Measurements from ENCODE around the gene C1orf198.
"Not testable (repeated sequence)": the region's sequence is repeated elsewhere in the genome, so short reads cannot be mapped to it uniquely, and the experiment has no call there.

Gene C1orf198

DNA sequence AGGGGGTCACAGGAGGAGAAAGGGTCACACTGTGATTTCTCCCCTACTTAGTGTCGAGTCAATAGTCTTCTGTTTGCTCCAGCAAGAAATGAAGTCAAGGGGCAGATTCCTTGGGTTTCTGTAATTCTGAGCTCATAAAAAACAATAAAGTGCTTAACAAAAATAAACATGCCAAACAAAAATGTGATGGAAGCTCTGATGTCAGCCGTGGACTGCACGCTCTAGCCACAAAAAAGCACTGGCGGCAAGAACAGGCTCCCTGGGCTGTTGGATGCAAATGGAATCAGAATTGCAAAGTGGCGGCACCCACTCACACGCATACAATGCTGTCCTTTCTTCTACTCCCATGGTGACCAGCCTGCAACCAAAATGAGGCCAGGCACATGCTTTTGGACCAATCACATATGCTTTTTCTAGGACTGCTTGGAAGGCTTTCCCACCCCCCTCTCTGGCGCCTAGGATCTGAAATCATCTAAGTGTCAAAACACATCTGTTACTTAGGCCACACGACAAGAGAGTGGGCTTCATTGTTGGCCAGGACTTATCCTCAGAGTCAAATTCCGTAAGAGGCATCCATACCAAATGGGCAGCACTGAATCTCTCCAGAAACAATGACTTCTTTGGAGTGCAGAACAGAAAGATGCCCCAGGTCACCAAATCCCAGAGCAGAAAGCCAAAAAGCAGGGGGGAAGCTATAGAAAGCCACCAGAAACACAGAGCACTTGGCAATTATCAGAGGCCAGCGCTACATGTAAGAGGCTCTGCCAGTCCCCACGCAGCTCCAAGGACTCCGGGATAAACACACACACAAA lies 9.2 kb downstream of the C1orf198 start:
- DNase-seq: peak; percentile 95

GRCh38 chr1:230858236-230858820 lies 10.0 kb downstream of the C1orf198 start:
- DNase-seq: no peak

- no peak for DNase-seq
Measured at GRCh38 chr1:230857822-230858221, 10.5 kb downstream of the C1orf198 start.

DNA sequence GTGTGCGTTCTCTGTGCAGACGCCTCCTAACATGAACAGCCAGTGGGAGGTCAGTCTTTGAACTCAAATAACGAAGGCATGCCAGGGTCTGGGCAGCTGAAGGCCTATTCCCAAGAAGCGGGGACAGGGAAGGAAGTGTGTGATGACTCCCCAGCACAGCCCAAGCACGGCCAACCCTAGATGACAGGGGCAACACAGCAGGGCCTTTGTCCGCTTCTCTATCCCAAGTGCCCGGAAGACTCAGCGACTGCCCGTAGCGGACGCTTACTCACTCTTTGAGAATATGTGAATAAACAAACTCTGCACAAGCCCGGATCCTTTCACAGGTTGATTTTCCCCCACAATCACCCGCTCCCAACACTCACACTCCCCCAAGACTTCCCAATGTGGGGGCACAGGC lies 11.2 kb downstream of the C1orf198 start:
- no peak for DNase-seq

- no peak for DNase-seq
Measured at GRCh38 chr1:230855886-230856285, 12.4 kb downstream of the C1orf198 start.

- no peak for DNase-seq
Measured at GRCh38 chr1:230854423-230854822, 13.9 kb downstream of the C1orf198 start.

- DNase-seq: no peak
Measured at GRCh38 chr1:230853731-230854130, 14.6 kb downstream of the C1orf198 start.

GRCh38 chr1:230852959-230853358 lies 15.4 kb downstream of the C1orf198 start:
- DNase-seq: no peak

GRCh38 chr1:230851291-230851691 lies 17.0 kb downstream of the C1orf198 start:
- DNase-seq: peak; percentile 99

- no peak for DNase-seq
Measured at GRCh38 chr1:230850547-230850946, 17.8 kb downstream of the C1orf198 start.

DNA sequence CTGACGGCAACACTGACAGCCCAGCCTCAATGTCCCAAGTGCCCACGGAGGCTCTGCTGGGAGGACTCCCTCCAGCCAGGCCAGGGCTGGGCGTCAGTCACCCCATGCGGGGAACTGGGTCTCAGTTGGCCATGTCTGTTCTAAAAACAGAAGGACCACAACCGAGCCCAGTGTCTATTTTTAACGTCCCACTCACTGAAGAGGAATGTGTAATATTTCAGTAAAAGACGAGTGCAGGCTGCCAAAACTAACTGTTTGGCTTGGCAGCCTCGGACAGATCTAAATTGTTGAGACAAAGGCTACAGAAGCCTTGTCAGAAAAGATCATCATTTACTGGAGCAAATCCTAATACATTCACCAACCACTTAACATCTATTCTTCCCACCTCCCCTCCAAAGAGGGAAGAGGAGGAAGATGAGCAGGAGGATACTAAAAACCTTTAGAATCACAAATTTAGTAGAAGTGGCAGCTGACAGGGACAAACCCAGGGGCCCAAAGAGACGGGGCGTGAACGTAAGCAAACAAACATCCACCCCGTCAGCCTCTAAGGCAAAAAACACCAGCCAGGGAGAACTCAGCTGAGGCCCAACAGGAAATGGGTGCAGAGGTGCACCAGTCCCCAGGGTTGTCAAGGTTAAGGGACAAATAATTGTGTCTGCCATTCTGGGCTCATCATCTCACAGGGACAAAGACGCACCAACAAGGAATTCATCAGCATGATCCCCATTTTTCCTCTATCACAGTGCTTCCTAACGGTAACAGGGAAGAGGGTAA lies 18.7 kb downstream of the C1orf198 start:
- peak; percentile 67 for DNase-seq

DNA sequence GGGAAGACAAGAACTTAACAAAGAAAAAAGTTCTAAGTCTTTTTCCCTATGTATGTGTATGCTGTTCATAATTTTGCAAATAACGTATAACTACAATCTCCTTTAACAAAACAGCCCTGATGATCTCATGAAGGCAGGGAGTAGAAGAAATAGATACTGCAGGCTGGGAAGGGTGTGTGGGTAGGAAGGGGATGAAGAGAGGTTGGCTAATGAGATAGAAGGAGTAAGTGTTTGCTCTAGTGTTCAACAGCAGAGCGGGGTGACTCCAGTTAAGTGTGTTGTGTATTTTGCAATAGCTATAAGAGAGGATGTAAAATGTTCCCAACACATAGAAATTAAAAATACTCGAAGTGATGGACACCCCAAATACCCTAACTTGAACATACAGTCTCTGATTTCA lies 20.1 kb downstream of the C1orf198 start:
- DNase-seq: no peak

DNA sequence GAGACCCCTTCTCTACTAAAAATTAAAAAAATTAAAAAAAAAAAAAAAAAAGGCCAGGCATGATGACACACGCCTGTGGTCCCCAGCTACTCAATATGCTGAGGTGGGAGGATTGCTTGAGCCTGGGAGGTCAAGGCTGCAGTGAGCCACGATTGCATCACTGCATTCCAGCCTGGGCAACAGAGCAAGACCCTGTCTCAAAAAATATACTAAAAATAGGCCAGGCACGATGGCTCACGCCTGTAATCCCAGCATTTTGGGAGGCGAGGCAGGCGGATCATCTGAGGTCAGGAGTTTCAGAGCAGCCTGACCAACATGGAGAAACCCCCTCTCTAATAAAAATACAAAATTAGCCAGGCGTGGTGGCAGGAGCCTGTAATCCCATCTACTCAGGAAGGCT lies 23.1 kb downstream of the C1orf198 start:
- DNase-seq: not testable (repeated sequence)

DNA sequence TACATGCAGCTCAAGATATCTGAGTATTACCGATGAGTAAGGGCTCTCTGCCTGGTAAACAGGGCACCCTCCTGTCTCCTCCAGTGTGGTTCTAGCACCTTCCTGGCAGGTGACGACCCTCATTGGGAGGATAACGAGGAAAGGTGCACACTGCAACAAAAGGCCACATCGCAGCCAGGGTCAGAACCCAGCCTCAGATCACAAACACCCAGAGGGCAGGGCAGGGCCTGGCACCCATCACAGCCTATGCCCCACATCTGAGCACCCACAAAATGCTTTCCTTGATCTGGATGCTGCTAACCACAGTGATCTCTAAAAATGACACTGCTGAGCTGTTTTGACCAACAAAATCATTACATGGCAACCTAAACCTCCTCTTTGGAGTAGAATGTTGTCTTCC lies 23.8 kb downstream of the C1orf198 start:
- no peak for DNase-seq

GRCh38 chr1:230843503-230844309 lies 24.6 kb downstream of the C1orf198 start:
- DNase-seq: no peak

DNA sequence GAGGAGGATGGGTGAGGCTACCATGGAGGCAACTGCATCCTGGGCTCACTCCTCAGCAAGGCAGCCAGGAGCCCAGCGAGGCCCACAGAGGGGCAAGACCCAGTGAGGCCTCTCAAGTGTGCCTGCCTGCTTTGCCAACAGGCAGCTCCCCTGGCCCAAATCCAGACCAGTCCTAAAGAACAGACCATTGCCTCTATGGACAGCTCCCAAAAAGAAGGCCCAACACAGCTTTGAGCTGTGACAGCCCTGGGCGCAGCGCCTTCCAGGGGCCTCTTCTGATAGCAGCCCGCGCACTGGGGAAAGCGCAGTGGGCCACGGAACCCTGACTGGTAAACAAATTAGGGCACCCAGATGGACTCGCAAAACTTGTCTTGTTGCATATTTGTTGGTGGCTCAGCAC lies 25.5 kb downstream of the C1orf198 start:
- no peak for DNase-seq

DNA sequence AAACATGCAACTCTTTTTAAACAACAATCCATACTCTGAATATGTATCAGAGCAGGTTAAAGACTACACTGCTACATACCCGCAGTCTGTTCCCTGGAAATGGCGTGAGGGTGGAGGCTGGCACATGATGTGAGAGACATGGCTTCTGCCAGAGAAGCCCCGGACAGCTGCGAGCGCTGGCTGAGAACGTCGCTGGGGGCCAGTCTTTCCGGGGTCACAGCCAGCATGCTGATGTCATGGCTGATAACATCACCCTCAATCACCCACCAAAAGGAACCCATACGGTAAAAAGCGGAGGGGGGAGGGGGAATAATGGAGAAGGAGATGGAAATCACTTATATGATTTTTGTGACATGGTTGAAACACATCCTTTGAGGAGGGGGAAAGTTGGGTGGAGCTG lies 29.1 kb downstream of the C1orf198 start:
- DNase-seq: no peak

DNA sequence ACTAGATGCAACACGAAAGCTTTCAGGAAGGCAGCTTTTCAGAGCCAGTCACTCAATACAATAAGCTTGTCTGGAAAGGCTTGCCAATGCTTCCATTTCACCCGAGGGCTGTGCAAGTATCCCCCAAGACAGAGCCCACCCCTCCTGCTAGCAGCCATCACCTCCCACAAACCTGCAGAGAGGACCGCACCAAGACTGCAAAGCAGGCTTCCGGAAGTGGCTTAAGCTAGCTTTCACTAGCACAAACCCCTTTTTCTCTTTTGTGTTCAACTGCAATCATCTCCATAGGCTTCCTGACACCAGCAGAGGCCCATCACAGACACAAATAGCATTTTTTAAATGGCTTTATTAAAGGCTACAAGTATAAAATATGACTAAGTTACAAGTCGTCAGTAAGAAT lies 31.5 kb downstream of the C1orf198 start:
- peak; percentile 29 for DNase-seq

DNA sequence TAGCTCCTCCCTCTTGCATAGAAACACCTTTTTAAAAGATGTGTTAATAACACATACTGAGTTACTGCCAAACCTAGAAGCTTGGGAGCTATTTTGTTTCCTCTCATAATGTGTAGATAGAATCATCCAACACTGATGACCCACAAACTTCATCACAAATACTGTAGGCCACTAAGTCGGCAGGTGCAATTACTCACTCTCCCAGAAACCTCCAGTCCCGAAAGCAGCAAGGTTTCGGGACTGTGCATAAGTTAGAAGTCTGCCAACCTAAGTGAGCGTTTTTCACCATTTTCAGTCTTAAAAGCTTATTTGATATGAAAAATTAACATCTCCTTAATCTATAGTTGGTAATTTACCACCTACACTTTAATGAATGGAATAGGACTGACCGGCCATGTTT lies 32.0 kb downstream of the C1orf198 start:
- DNase-seq: no peak

DNA sequence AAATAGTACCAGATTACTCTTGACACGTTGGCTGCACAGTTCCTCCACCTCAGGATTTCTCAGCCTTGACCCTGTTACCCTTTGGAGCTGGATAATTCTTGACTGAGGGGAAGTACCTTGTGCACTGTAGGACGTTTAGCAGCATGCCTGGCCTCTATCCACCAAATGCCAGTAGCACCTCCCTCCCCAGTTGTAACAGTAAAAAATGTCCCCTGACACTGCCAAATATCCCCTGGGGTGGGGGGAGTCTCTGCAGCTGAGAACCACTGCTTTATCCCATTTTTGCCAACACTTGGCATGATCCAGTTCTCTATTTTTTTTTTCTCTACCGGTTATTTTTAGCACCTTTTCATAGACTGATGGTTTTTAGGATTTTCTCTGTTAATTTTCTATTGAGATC lies 34.0 kb downstream of the C1orf198 start:
- DNase-seq: peak; percentile 29

- no peak for DNase-seq
Measured at GRCh38 chr1:230833511-230833910, 34.8 kb downstream of the C1orf198 start.

DNA sequence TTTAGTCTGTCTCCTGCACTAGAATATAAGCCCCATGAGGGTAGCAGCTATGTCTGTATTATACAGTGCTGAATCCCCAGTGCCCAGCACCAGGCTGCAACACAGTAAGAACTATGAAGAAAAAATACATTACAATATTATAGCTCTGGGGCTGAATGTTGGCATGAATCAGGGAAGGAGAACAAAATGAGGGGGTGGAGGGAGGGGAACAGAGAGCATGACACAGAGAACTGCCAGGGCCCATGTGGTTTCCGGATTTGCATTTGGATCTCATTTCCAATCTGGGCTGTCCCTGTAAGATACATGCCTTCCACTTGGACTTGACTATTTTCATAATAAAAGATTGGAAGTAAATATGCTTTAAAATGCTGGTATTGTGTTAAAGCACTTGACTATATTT lies 35.8 kb downstream of the C1orf198 start:
- DNase-seq: no peak

GRCh38 chr1:230831771-230832170 lies 36.5 kb downstream of the C1orf198 start:
- DNase-seq: peak; percentile 10
